ENCODE results near the gene CALML3. TPM values are rescaled to one million over a fixed set of nuclear protein-coding genes. Genes with fewer than 3 reads are reported as not detected.

CALML3 gene
- total RNA-seq, 2 experiments from 2014 or later, result not detected

- no peak overlapping the region for H3K27ac ChIP-seq (ENCODE audit: low read depth, low read length, poor library complexity, severe bottlenecking)
- H3K9me2 ChIP-seq (ENCODE audit: insufficient read depth, low read length), result no peaks in the 10 kb centered on the region
- H3K4me1 ChIP-seq (ENCODE audit: insufficient read depth, low read length, poor library complexity, severe bottlenecking), result no peaks in the 10 kb centered on the region
- no peak overlapping the region for H2AFZ ChIP-seq (ENCODE audit: low read length)
- H3K36me3 ChIP-seq (ENCODE audit: insufficient read depth, low read length), result no peaks in the 10 kb centered on the region
- ChIA-PET POLR2A (interaction anchor here (0.6 kb wide), 1 partner anchor 16 kb away, joined by 3 read pairs; no protein-coding TSS in a partner anchor), CTCF (ENCODE audit: unreplicated experiment) (no interaction called here)
- H3K4me2 ChIP-seq (ENCODE audit: low read length), result no peak overlapping the region
- TF ChIP-seq CTCF (conservative IDR thresholded peaks at IDR 0.05; ENCODE audit: low read length) (no peak), EZH2phosphoT487 (IDR thresholded peaks at IDR 0.05; ENCODE audit: borderline replicate concordance, low read depth, low read length) (no peak)
- H3K79me2 ChIP-seq (ENCODE audit: insufficient read depth, low read depth, low read length), result no peaks in the 10 kb centered on the region
- H3K4me3 ChIP-seq (ENCODE audit: low read depth, low read length, poor library complexity, severe bottlenecking), result no peak overlapping the region
- H4K20me1 ChIP-seq (ENCODE audit: insufficient read depth, low read length), result no peaks in the 10 kb centered on the region
- no peak for DNase-seq (ENCODE audit: low spot score)
- BruUV-seq (replicated peaks), result no TSS peak
- no peaks in the 10 kb centered on the region for H3K9me3 ChIP-seq (ENCODE audit: low read length)
- intact Hi-C loops (cut with micrococcal nuclease; ENCODE audit: unreplicated experiment), result no loop called here
Observed at GRCh38 chr10:5492929-5493576, 31.7 kb upstream of the CALML3 start.

GRCh38 chr10:5493691-5494090, 31.1 kb upstream of the CALML3 start:
- no TSS peak for BruUV-seq (replicated peaks)
- H3K4me3 ChIP-seq (ENCODE audit: low read depth, low read length, poor library complexity, severe bottlenecking), result no peak overlapping the region
- no peak overlapping the region for H2AFZ ChIP-seq (ENCODE audit: low read length)
- no peak for DNase-seq (ENCODE audit: low spot score)
- no peak for TF ChIP-seq CTCF (conservative IDR thresholded peaks at IDR 0.05; ENCODE audit: low read length)
- no peak for TF ChIP-seq EZH2phosphoT487 (IDR thresholded peaks at IDR 0.05; ENCODE audit: borderline replicate concordance, low read depth, low read length)
- H3K4me1 ChIP-seq (ENCODE audit: insufficient read depth, low read length, poor library complexity, severe bottlenecking), result no peaks in the 10 kb centered on the region
- POLR2A ChIA-PET, result no interaction called here
- no peak overlapping the region for H3K4me2 ChIP-seq (ENCODE audit: low read length)
- no peak overlapping the region for H3K27ac ChIP-seq (ENCODE audit: low read depth, low read length, poor library complexity, severe bottlenecking)
- H3K9me2 ChIP-seq (ENCODE audit: insufficient read depth, low read length), result no peaks in the 10 kb centered on the region
- no peaks in the 10 kb centered on the region for H3K9me3 ChIP-seq (ENCODE audit: low read length)
- H3K79me2 ChIP-seq (ENCODE audit: insufficient read depth, low read depth, low read length), result no peaks in the 10 kb centered on the region
- no peaks in the 10 kb centered on the region for H4K20me1 ChIP-seq (ENCODE audit: insufficient read depth, low read length)
- intact Hi-C loops (cut with micrococcal nuclease; ENCODE audit: unreplicated experiment), result no loop called here
- CTCF ChIA-PET (ENCODE audit: unreplicated experiment), result no interaction called here
- no peaks in the 10 kb centered on the region for H3K36me3 ChIP-seq (ENCODE audit: insufficient read depth, low read length)

GRCh38 chr10:5494611-5495010, 30.1 kb upstream of the CALML3 start:
- intact Hi-C loops (cut with micrococcal nuclease; ENCODE audit: unreplicated experiment), result no loop called here
- no peaks in the 10 kb centered on the region for H3K9me3 ChIP-seq (ENCODE audit: low read length)
- ChIA-PET POLR2A (no interaction called here), CTCF (ENCODE audit: unreplicated experiment) (no interaction called here)
- H3K4me3 ChIP-seq (ENCODE audit: low read depth, low read length, poor library complexity, severe bottlenecking), result no peak overlapping the region
- H4K20me1 ChIP-seq (ENCODE audit: insufficient read depth, low read length), result no peaks in the 10 kb centered on the region
- no peaks in the 10 kb centered on the region for H3K79me2 ChIP-seq (ENCODE audit: insufficient read depth, low read depth, low read length)
- H3K27ac ChIP-seq (ENCODE audit: low read depth, low read length, poor library complexity, severe bottlenecking), result no peak overlapping the region
- H3K9me2 ChIP-seq (ENCODE audit: insufficient read depth, low read length), result no peaks in the 10 kb centered on the region
- H2AFZ ChIP-seq (ENCODE audit: low read length), result no peak overlapping the region
- no peak overlapping the region for H3K4me2 ChIP-seq (ENCODE audit: low read length)
- no peaks in the 10 kb centered on the region for H3K4me1 ChIP-seq (ENCODE audit: insufficient read depth, low read length, poor library complexity, severe bottlenecking)
- no TSS peak for BruUV-seq (replicated peaks)
- no peaks in the 10 kb centered on the region for H3K36me3 ChIP-seq (ENCODE audit: insufficient read depth, low read length)
- TF ChIP-seq EZH2phosphoT487 (IDR thresholded peaks at IDR 0.05; ENCODE audit: borderline replicate concordance, low read depth, low read length) (no peak), CTCF (conservative IDR thresholded peaks at IDR 0.05; ENCODE audit: low read length) (no peak)
- no peak for DNase-seq (ENCODE audit: low spot score)
